Measurements from ENCODE around the gene CACNA1B. TPM values are rescaled to one million over a fixed set of nuclear protein-coding genes. Genes with fewer than 3 reads are reported as not detected.

The CACNA1B gene
- total RNA-seq, 1 experiment from 2014 or later: 1.7 TPM

- TF ChIP-seq, protein P1, sequence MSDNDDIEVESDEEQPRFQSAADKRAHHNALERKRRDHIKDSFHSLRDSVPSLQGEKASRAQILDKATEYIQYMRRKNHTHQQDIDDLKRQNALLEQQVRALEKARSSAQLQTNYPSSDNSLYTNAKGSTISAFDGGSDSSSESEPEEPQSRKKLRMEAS (IDR thresholded peaks at IDR 0.05): no peak
- TF ChIP-seq ZNF274 (IDR thresholded peaks at IDR 0.05; ENCODE audit: low read depth, low read length) (no peak), POLR2AphosphoS5 (IDR thresholded peaks at IDR 0.05; ENCODE audit: low read depth, low read length) (no peak), EZH2phosphoT487 (IDR thresholded peaks at IDR 0.05; ENCODE audit: borderline replicate concordance) (no peak), CBX3 (IDR thresholded peaks at IDR 0.05; ENCODE audit: low read depth) (no peak), ZBTB33 (IDR thresholded peaks at IDR 0.05; ENCODE audit: extremely low read depth, insufficient replicate concordance, low read length) (no peak), POLR2A (IDR thresholded peaks at IDR 0.05; ENCODE audit: borderline replicate concordance, extremely low read depth, insufficient read depth, insufficient read length) (no peak), ZFX (IDR thresholded peaks at IDR 0.05) (no peak), JUND (IDR thresholded peaks at IDR 0.05) (no peak)
- TF ChIP-seq, protein P2, sequence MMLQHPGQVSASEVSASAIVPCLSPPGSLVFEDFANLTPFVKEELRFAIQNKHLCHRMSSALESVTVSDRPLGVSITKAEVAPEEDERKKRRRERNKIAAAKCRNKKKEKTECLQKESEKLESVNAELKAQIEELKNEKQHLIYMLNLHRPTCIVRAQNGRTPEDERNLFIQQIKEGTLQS (IDR thresholded peaks at IDR 0.05): no peak
Observed at GRCh38 chr9:137989999-137990715, 112.6 kb downstream of the CACNA1B start (continued).

- ChIA-PET POLR2A (no interaction called here), RAD21 (ENCODE audit: low non-redundant PET in 1 of 2, low total read pairs in 2 of 2, uncharacterized antibody in 2 of 2, unreplicated experiment in 2 of 2) (no interaction called here), CTCF (no interaction called here)
- H3K79me2 ChIP-seq (ENCODE audit: insufficient read depth, low read length): no peaks in the 10 kb centered on the region
- ATAC-seq (no peak), DNase-seq (ENCODE audit: low read depth, low spot score) (no peak)
- no peaks in the 10 kb centered on the region for H3K9me3 ChIP-seq (ENCODE audit: control insufficient read depth in 1 of 2, insufficient read depth in 1 of 2, low read depth in 1 of 2, low read length in 2 of 2)
- H3K27me3 ChIP-seq (ENCODE audit: insufficient read depth, low read length): no peaks in the 10 kb centered on the region
- intact Hi-C loops (cut with micrococcal nuclease): no loop called here
- H3K9ac ChIP-seq (ENCODE audit: low read length): no peak overlapping the region
- no peak overlapping the region for H2AFZ ChIP-seq (ENCODE audit: low read depth, low read length, poor library complexity, severe bottlenecking)
- BruUV-seq (replicated peaks): no TSS peak
- no peaks in the 10 kb centered on the region for H4K20me1 ChIP-seq (ENCODE audit: insufficient read depth)
- H3K4me2 ChIP-seq (ENCODE audit: low read length): no peak overlapping the region
- H3K27ac ChIP-seq (ENCODE audit: low read depth, low read length): no peak overlapping the region
- no peaks in the 10 kb centered on the region for H3K36me3 ChIP-seq (ENCODE audit: control insufficient read depth in 1 of 2, insufficient read depth in 2 of 2, low read length in 2 of 2)
- H3K9me2 ChIP-seq (ENCODE audit: insufficient read depth): no peaks in the 10 kb centered on the region
- H3K4me3 ChIP-seq (replicated peaks in 1 of 2; ENCODE audit: low read depth in 1 of 2, low read length in 2 of 2): no peak overlapping the region
- H3K4me1 ChIP-seq (ENCODE audit: control insufficient read depth in 1 of 2, insufficient read depth in 2 of 2, low read length in 2 of 2): no peaks in the 10 kb centered on the region
- TF ChIP-seq RAD21 (IDR thresholded peaks at IDR 0.05; ENCODE audit: low read depth) (no peak), CEBPB (IDR thresholded peaks at IDR 0.05; ENCODE audit: low read depth) (no peak), ZNF274 (IDR thresholded peaks at IDR 0.05; ENCODE audit: low read depth, low read length) (no peak), ELF1 (IDR thresholded peaks at IDR 0.05; ENCODE audit: borderline replicate concordance, low read depth) (no peak), EZH2phosphoT487 (IDR thresholded peaks at IDR 0.05; ENCODE audit: borderline replicate concordance) (no peak), REST (IDR thresholded peaks at IDR 0.05; ENCODE audit: low read depth) (no peak), SRF (IDR thresholded peaks at IDR 0.05; ENCODE audit: low read depth) (no peak)
Observed at GRCh38 chr9:138003485-138004190, 126.1 kb downstream of the CACNA1B start.
